ENCODE data around the gene PAM. TPM values are rescaled to one million over a fixed set of nuclear protein-coding genes. Genes with fewer than 3 reads are reported as not detected.

Gene PAM
- total RNA-seq, 1 donor from 2014 or later, result 227 TPM

DNA sequence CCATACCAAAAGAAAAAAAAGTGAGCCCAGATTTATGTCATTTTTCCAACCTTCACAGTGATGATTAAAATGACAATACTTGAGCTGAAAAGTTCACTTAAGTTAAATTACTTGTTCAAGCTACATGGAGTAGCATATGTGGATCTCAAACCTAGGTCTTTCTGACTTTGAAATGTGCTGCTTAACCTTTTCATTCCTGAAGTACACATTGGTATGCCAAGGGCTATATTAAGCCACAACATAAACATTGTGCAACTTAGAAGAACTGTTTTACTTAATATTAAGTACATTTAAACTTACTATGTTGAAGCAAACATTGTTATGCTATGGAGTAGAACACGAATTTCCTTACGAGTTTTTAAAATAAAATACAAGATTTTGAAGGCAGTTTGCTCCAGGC is 259.9 kb downstream of the PAM start:
- no peaks in the 10 kb centered on the region for H3K27me3 ChIP-seq
- intact Hi-C loops (cut with DNase I), result no loop called here

GRCh38 chr5:103016167-103016566 is 261.1 kb downstream of the PAM start:
- H3K9me3 ChIP-seq, result no peaks in the 10 kb centered on the region
- H3K27me3 ChIP-seq, result no peaks in the 10 kb centered on the region
- H3K4me3 ChIP-seq, result no peak overlapping the region
- H3K27ac ChIP-seq, result no peak overlapping the region
- intact Hi-C loops (cut with DNase I), result no loop called here
- ATAC-seq (no peak), DNase-seq (no peak)
- peaks cover 20% of the 10 kb centered on the region for H3K36me3 ChIP-seq
- TF ChIP-seq, protein P1, sequence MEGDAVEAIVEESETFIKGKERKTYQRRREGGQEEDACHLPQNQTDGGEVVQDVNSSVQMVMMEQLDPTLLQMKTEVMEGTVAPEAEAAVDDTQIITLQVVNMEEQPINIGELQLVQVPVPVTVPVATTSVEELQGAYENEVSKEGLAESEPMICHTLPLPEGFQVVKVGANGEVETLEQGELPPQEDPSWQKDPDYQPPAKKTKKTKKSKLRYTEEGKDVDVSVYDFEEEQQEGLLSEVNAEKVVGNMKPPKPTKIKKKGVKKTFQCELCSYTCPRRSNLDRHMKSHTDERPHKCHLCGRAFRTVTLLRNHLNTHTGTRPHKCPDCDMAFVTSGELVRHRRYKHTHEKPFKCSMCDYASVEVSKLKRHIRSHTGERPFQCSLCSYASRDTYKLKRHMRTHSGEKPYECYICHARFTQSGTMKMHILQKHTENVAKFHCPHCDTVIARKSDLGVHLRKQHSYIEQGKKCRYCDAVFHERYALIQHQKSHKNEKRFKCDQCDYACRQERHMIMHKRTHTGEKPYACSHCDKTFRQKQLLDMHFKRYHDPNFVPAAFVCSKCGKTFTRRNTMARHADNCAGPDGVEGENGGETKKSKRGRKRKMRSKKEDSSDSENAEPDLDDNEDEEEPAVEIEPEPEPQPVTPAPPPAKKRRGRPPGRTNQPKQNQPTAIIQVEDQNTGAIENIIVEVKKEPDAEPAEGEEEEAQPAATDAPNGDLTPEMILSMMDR (IDR thresholded peaks at IDR 0.05), result no peak
- H3K4me1 ChIP-seq, result no peaks in the 10 kb centered on the region

More for the DNA sequence above, 259.9 kb downstream of the PAM start:
- Histone ChIP-seq H3K27ac (no peak overlapping the region), H3K4me1 (no peaks in the 10 kb centered on the region), H3K36me3 (peaks cover 10% of the 10 kb centered on the region), H3K9me3 (no peaks in the 10 kb centered on the region), H3K4me3 (no peak overlapping the region)
- ATAC-seq (no peak), DNase-seq (no peak)
- TF ChIP-seq, protein P1 (IDR thresholded peaks at IDR 0.05), result no peak

GRCh38 chr5:103019804-103020203 is 264.7 kb downstream of the PAM start:
- H3K36me3 ChIP-seq, result peaks cover 24% of the 10 kb centered on the region
- TF ChIP-seq, protein P1 (IDR thresholded peaks at IDR 0.05), result no peak
- ATAC-seq (no peak), DNase-seq (no peak)
- H3K27ac ChIP-seq, result no peak overlapping the region
- no peaks in the 10 kb centered on the region for H3K27me3 ChIP-seq
- H3K4me3 ChIP-seq, result no peak overlapping the region
- intact Hi-C loops (cut with DNase I), result no loop called here
- H3K4me1 ChIP-seq, result no peaks in the 10 kb centered on the region
- no peaks in the 10 kb centered on the region for H3K9me3 ChIP-seq

- peaks cover 28% of the 10 kb centered on the region for H3K36me3 ChIP-seq
- H3K4me3 ChIP-seq, result no peak overlapping the region
- intact Hi-C loops (cut with DNase I), result no loop called here
- DNase-seq (no peak), ATAC-seq (no peak)
- no peaks in the 10 kb centered on the region for H3K9me3 ChIP-seq
- no peaks in the 10 kb centered on the region for H3K4me1 ChIP-seq
- no peak overlapping the region for H3K27ac ChIP-seq
- H3K27me3 ChIP-seq, result no peaks in the 10 kb centered on the region
- TF ChIP-seq, protein P1 (IDR thresholded peaks at IDR 0.05), result no peak
Measured at GRCh38 chr5:103021314-103021713, 266.2 kb downstream of the PAM start.

DNA sequence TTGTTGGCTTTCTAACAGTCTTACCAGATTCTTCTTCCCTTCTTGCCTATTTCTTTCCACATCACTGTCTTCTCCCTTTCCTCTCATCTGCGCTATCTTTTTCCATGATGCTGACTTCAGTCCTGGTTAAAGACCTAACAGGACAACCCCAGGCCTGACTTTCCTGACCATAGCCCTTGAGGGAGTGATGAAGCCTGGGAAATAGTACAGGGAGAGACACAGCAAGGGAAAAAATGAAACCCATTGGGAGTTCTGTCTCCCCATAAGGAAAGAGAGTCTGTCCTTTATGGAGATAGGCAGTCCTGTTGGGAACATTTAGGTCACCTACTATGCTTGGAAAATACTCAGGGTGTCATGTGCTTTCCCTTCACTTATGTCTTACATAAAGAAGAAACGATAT is 272.2 kb downstream of the PAM start:
- H3K9me3 ChIP-seq, result no peaks in the 10 kb centered on the region
- H3K4me1 ChIP-seq, result no peaks in the 10 kb centered on the region
- ATAC-seq, result no peak
- H3K4me3 ChIP-seq, result no peak overlapping the region
- TF ChIP-seq, protein P1 (IDR thresholded peaks at IDR 0.05), result no peak
- no peaks in the 10 kb centered on the region for H3K27me3 ChIP-seq
- H3K36me3 ChIP-seq, result peaks cover 16% of the 10 kb centered on the region
- no peak overlapping the region for H3K27ac ChIP-seq
- intact Hi-C loops (cut with DNase I), result no loop called here
- no peak for DNase-seq

DNA sequence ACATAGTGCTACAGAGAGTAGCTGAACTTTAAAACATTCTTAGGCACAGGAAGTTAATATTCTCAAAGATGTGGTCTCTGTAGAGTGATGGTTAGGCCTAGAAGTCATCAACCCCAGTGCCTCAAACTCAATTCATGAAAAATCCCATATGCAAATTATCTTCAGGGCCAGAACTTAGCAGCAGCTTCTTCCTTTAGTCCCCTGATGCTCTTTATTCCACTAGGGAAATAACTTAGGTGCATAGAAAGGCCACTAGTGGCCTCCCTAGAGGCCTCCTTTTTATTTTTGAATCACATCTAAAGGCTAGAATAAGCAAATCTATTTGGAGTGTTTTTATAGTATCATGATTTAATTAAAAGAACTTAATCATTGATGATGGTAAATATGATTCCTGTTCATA is 276.5 kb downstream of the PAM start:
- no peaks in the 10 kb centered on the region for H3K4me1 ChIP-seq
- TF ChIP-seq, protein P1 (IDR thresholded peaks at IDR 0.05), result peak; percentile 18
- H3K27ac ChIP-seq, result no peak overlapping the region
- H3K4me3 ChIP-seq, result no peak overlapping the region
- H3K36me3 ChIP-seq, result peaks cover 9% of the 10 kb centered on the region
- no peaks in the 10 kb centered on the region for H3K27me3 ChIP-seq
- H3K9me3 ChIP-seq, result no peaks in the 10 kb centered on the region
- ATAC-seq (no peak), DNase-seq (no peak)
- intact Hi-C loops (cut with DNase I), result no loop called here

Measured in upper lobe of right lung (tissue), 1 donor.